NCI-H2196 treated with DMSO at 0.1 percent for 48 hours (cell line): Measurements from ENCODE around the gene FARS2.
A peak's percentile ranks its signal among the peaks of the same experiment; 100 is the strongest.

Source experiments
- DNase-seq: peaks from one replicate; lab custom pipeline; 2025; ENCODE audit not compliant: unreplicated experiment; lab: John Stamatoyannopoulos, UW

FARS2 gene

GRCh38 chr6:5565971-5566370 is 304.7 kb downstream of the FARS2 start:
- DNase-seq, result no peak

GRCh38 chr6:5566718-5567117 is 305.4 kb downstream of the FARS2 start:
- no peak for DNase-seq

GRCh38 chr6:5567352-5567751 is 306.0 kb downstream of the FARS2 start:
- DNase-seq, result no peak

GRCh38 chr6:5567890-5568289 is 306.6 kb downstream of the FARS2 start:
- DNase-seq, result no peak

- no peak for DNase-seq
Measured at GRCh38 chr6:5569491-5569890, 308.2 kb downstream of the FARS2 start.

GRCh38 chr6:5570641-5571040 is 309.3 kb downstream of the FARS2 start:
- DNase-seq, result no peak

- no peak for DNase-seq
Measured at GRCh38 chr6:5580736-5581581, 319.6 kb downstream of the FARS2 start.

GRCh38 chr6:5582762-5583161 is 321.4 kb downstream of the FARS2 start:
- DNase-seq, result no peak

- no peak for DNase-seq
Measured at GRCh38 chr6:5583528-5583927, 322.2 kb downstream of the FARS2 start.

GRCh38 chr6:5584078-5584482 is 322.8 kb downstream of the FARS2 start:
- DNase-seq, result no peak

- DNase-seq, result no peak
Measured at GRCh38 chr6:5587648-5588047, 326.3 kb downstream of the FARS2 start.

GRCh38 chr6:5589422-5590141 is 328.3 kb downstream of the FARS2 start:
- DNase-seq, result no peak

- DNase-seq, result peak; percentile 31
Measured at GRCh38 chr6:5590187-5590586, 328.9 kb downstream of the FARS2 start.

GRCh38 chr6:5592886-5593519 is 331.7 kb downstream of the FARS2 start:
- no peak for DNase-seq

GRCh38 chr6:5595184-5595583 is 333.9 kb downstream of the FARS2 start:
- DNase-seq, result no peak

GRCh38 chr6:5597413-5597812 is 336.1 kb downstream of the FARS2 start:
- DNase-seq, result no peak

GRCh38 chr6:5598123-5598522 is 336.8 kb downstream of the FARS2 start:
- DNase-seq, result no peak

GRCh38 chr6:5599127-5599526 is 337.8 kb downstream of the FARS2 start:
- no peak for DNase-seq

GRCh38 chr6:5605937-5606336 is 344.6 kb downstream of the FARS2 start:
- no peak for DNase-seq

- DNase-seq, result no peak
Measured at GRCh38 chr6:5606546-5606945, 345.2 kb downstream of the FARS2 start.

GRCh38 chr6:5610640-5611039 is 349.3 kb downstream of the FARS2 start:
- no peak for DNase-seq

- DNase-seq, result no peak
Measured at GRCh38 chr6:5617179-5617578, 355.9 kb downstream of the FARS2 start.
